ENCODE measurements around the gene P3H1.

The P3H1 gene

DNA sequence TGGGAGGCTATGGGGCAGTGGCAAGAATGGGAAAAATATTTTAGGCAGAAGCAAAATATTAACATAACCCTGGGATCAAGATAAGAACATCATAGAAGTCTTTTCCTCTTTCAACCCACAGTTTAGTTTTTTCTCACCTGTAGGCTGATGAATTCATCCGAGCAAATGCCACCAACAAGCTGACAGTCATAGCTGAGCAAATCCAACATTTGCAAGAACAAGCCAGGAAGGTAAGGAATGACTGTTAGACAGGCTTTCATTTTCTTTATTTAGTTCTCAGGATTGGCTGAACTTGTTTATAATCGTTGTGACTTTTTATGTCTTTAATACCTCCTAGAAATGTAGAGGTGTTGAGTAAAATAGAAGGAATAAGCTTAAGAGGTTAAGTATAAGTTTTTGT lies 6.6 kb upstream of the P3H1 start:
- no peaks in the 10 kb centered on the region for H3K27me3 ChIP-seq (ENCODE audit: insufficient read depth, poor library complexity, severe bottlenecking)
- H3K27ac ChIP-seq (ENCODE audit: poor library complexity, severe bottlenecking) = no peak overlapping the region
- DNase-seq (ENCODE audit: low spot score) = no peak
- no peak for ATAC-seq (ENCODE audit: low read depth)
- TF ChIP-seq, protein P1, sequence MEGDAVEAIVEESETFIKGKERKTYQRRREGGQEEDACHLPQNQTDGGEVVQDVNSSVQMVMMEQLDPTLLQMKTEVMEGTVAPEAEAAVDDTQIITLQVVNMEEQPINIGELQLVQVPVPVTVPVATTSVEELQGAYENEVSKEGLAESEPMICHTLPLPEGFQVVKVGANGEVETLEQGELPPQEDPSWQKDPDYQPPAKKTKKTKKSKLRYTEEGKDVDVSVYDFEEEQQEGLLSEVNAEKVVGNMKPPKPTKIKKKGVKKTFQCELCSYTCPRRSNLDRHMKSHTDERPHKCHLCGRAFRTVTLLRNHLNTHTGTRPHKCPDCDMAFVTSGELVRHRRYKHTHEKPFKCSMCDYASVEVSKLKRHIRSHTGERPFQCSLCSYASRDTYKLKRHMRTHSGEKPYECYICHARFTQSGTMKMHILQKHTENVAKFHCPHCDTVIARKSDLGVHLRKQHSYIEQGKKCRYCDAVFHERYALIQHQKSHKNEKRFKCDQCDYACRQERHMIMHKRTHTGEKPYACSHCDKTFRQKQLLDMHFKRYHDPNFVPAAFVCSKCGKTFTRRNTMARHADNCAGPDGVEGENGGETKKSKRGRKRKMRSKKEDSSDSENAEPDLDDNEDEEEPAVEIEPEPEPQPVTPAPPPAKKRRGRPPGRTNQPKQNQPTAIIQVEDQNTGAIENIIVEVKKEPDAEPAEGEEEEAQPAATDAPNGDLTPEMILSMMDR (IDR thresholded peaks at IDR 0.05; ENCODE audit: poor library complexity, severe bottlenecking) = no peak
- H3K9me3 ChIP-seq (ENCODE audit: severe bottlenecking) = no peaks in the 10 kb centered on the region
- H3K4me3 ChIP-seq (ENCODE audit: severe bottlenecking) = no peak overlapping the region
- H3K36me3 ChIP-seq (ENCODE audit: low read depth) = peaks cover 34% of the 10 kb centered on the region
- H3K4me1 ChIP-seq (ENCODE audit: insufficient read depth, poor library complexity, severe bottlenecking) = no peaks in the 10 kb centered on the region

DNA sequence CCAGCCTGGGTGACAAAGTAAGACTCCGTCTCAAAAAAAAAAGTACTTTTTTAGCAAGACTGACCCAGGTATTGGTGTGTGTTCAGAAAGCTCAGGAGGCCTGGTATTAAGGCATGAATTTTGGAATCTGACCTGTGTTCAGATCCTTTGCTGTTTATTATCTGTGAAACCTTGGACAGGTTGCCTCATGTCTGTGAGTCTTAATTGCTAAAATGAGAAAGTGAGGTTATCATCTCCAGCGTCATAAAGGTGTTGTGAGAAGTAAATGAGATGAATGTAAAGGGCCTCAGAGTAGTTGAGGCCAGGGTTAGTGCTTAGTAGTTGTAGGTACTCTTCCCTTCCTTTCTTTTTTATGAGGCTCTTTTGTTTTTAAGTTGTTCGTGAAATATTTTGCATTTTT lies 3.0 kb upstream of the P3H1 start:
- H3K4me1 ChIP-seq (ENCODE audit: insufficient read depth, poor library complexity, severe bottlenecking) = peaks cover 4% of the 10 kb centered on the region
- H3K36me3 ChIP-seq (ENCODE audit: low read depth) = peaks cover 20% of the 10 kb centered on the region
- H3K4me3 ChIP-seq (ENCODE audit: severe bottlenecking) = no peak overlapping the region
- H3K27ac ChIP-seq (ENCODE audit: poor library complexity, severe bottlenecking) = no peak overlapping the region
- DNase-seq (ENCODE audit: low spot score) (no peak), ATAC-seq (ENCODE audit: low read depth) (no peak)
- no peaks in the 10 kb centered on the region for H3K9me3 ChIP-seq (ENCODE audit: severe bottlenecking)
- H3K27me3 ChIP-seq (ENCODE audit: insufficient read depth, poor library complexity, severe bottlenecking) = no peaks in the 10 kb centered on the region
- TF ChIP-seq, protein P1 (IDR thresholded peaks at IDR 0.05; ENCODE audit: poor library complexity, severe bottlenecking) = no peak

DNA sequence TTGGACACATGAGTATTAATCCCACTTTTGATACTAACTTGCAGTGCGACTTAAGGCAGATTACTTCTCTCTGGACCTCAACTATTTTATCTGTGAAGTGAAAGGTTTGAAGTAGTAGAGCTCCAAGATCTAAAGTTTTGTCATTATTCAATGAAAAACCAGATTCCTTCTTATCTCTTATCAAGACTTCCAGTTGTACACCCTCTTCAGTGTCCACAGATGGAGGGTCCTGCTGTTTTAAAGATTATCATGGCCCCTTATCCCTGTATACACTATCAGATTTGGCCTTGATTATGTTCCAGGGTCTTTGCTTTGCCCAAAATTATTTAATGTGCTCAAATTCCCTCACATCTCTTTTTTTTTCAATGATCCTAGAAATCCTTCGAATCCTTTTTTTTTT lies 1.3 kb upstream of the P3H1 start:
- Histone ChIP-seq H3K4me3 (ENCODE audit: severe bottlenecking) (peak overlapping the region; percentile 83), H3K36me3 (ENCODE audit: low read depth) (peaks cover 7% of the 10 kb centered on the region), H3K9me3 (ENCODE audit: severe bottlenecking) (no peaks in the 10 kb centered on the region), H3K27me3 (ENCODE audit: insufficient read depth, poor library complexity, severe bottlenecking) (no peaks in the 10 kb centered on the region), H3K27ac (ENCODE audit: poor library complexity, severe bottlenecking) (no peak overlapping the region), H3K4me1 (ENCODE audit: insufficient read depth, poor library complexity, severe bottlenecking) (peaks cover 4% of the 10 kb centered on the region)
- DNase-seq (ENCODE audit: low spot score) (no peak), ATAC-seq (ENCODE audit: low read depth) (no peak)
- TF ChIP-seq, protein P1 (IDR thresholded peaks at IDR 0.05; ENCODE audit: poor library complexity, severe bottlenecking) = no peak

DNA sequence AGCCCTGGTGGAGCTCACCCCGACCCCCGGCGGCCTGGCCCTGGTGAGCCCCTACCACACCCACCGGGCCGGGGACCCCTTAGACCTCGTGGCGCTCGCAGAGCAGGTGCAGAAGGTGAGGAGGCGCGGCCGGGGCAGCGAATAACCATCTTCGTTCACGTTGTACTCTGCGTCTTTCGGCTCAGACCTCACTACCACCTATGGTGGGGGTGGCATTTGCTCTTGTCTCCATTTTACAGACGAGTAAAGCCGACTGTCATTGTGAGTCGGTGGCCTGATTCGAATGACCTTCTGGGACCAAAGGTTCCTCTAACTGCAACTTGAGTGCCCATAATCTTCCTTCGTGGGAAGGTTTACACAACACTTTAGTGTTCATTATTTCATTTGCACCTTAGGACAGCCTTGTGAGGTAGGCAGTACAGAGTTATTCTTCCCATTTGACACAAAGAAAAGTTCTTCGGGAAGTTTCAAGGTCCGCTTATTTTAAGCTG lies 727 bp upstream of the P3H1 start:
- Histone ChIP-seq H3K27ac (ENCODE audit: poor library complexity, severe bottlenecking) (no peak overlapping the region), H3K36me3 (ENCODE audit: low read depth) (peaks cover 7% of the 10 kb centered on the region), H3K4me1 (ENCODE audit: insufficient read depth, poor library complexity, severe bottlenecking) (peaks cover 4% of the 10 kb centered on the region), H3K9me3 (ENCODE audit: severe bottlenecking) (no peaks in the 10 kb centered on the region), H3K4me3 (ENCODE audit: severe bottlenecking) (peak overlapping the region; percentile 83), H3K27me3 (ENCODE audit: insufficient read depth, poor library complexity, severe bottlenecking) (no peaks in the 10 kb centered on the region)
- no peak for DNase-seq (ENCODE audit: low spot score)
- TF ChIP-seq, protein P1 (IDR thresholded peaks at IDR 0.05; ENCODE audit: poor library complexity, severe bottlenecking) = no peak
- peak; percentile 15 for ATAC-seq (ENCODE audit: low read depth)

DNA sequence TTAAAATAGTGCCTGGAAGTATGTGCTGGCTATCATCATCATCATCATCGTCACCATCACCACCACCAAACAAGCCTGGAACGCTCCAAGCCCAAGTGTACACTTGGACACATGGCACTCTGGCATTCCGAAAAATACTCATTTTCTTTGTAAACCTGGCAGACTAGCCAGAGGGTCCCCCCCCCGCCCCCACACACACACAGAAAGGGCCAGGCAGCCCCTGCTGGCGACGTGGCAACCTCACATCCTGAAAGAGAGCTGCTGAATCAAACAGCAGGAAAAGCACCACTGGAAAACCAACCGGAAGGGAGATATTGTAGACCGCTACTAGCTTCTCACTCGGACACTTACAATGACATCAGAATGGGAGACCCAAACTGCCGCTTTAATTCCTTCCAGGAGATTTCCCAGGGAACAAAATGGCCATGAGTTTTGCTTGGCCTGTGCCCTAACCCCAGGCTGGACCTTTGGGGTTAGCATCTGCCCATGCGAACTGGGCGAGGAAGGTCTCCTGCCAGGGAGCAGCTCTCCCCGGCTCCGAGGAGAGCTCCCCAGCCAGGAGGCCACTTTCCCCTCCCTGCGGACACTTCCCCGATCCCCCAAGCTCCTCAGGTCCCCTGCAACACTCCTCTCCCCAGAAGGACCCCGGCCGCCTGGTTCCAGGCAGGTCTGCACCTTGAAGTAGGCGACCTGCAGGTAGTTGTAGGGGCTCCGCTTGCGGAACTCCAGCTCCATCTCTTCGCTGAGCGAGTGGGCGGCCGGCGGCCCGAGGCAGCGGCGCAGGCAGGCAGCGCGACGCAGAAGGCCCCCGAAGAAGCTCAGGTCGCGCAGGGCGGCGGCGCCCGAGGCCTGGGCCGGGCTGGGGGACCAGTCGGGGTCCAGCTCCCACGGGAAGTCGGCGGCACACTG lies 742 bp downstream of the P3H1 start:
- H3K4me3 ChIP-seq (ENCODE audit: severe bottlenecking) = peak overlapping the region; percentile 83
- H3K9me3 ChIP-seq (ENCODE audit: severe bottlenecking) = no peaks in the 10 kb centered on the region
- TF ChIP-seq, protein P1 (IDR thresholded peaks at IDR 0.05; ENCODE audit: poor library complexity, severe bottlenecking) = peak; percentile 66
- peak overlapping the region; percentile 37 for H3K27ac ChIP-seq (ENCODE audit: poor library complexity, severe bottlenecking)
- H3K36me3 ChIP-seq (ENCODE audit: low read depth) = peaks cover 8% of the 10 kb centered on the region
- no peaks in the 10 kb centered on the region for H3K27me3 ChIP-seq (ENCODE audit: insufficient read depth, poor library complexity, severe bottlenecking)
- peaks cover 4% of the 10 kb centered on the region for H3K4me1 ChIP-seq (ENCODE audit: insufficient read depth, poor library complexity, severe bottlenecking)
- ATAC-seq (ENCODE audit: low read depth) (peak; percentile 39), DNase-seq (ENCODE audit: low spot score) (no peak)
